ENCODE data around the gene CALD1.

The CALD1 gene

DNA sequence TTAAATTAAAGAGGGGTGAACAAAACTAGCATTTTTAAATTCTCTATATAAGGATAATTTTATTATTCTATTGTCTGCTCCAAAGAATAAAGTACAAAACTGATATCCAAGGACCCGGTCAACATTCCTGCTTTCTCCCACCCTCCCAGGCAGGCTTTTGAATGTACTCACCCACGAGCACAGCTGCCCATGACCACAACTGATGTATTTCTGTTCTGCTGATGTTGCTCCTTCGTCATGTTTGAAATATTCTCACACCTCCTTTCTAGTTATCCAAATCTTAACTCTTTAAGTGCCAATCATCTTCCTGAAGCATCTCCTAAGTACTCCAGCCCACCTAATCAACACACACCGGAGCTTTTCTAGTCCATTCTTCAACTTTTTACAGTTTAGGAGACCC is 46.7 kb downstream of the CALD1 start:
- peak; percentile 94 for DNase-seq (ENCODE audit: low read depth)
- H3K4me3 ChIP-seq (ENCODE audit: control insufficient read depth, low read depth, low read length) = no peak overlapping the region
- TF ChIP-seq, protein P1, sequence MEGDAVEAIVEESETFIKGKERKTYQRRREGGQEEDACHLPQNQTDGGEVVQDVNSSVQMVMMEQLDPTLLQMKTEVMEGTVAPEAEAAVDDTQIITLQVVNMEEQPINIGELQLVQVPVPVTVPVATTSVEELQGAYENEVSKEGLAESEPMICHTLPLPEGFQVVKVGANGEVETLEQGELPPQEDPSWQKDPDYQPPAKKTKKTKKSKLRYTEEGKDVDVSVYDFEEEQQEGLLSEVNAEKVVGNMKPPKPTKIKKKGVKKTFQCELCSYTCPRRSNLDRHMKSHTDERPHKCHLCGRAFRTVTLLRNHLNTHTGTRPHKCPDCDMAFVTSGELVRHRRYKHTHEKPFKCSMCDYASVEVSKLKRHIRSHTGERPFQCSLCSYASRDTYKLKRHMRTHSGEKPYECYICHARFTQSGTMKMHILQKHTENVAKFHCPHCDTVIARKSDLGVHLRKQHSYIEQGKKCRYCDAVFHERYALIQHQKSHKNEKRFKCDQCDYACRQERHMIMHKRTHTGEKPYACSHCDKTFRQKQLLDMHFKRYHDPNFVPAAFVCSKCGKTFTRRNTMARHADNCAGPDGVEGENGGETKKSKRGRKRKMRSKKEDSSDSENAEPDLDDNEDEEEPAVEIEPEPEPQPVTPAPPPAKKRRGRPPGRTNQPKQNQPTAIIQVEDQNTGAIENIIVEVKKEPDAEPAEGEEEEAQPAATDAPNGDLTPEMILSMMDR (conservative IDR thresholded peaks at IDR 0.05; ENCODE audit: control insufficient read depth, insufficient read depth, low read depth, low read length) = no peak

DNA sequence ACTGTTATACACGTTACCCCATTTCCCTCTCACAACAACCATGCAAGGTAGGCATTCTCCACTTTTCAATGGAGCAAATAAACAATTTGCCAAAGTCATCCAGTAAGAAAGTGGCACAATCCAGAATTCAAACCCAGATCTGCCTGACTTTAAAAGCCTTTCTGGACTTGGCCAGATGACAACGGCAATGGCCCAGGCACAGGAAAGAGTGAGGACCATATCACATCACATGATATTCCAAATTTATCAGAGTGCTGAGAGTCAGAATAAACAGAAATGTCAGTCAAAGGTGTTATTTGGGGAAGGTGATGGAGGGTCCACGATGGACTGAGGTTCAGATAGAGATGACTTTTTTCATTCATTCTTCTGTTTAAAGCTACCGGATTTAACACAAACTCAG is 48.0 kb downstream of the CALD1 start:
- DNase-seq (ENCODE audit: low read depth) = no peak
- TF ChIP-seq, protein P1 (conservative IDR thresholded peaks at IDR 0.05; ENCODE audit: control insufficient read depth, insufficient read depth, low read depth, low read length) = no peak
- H3K4me3 ChIP-seq (ENCODE audit: control insufficient read depth, low read depth, low read length) = no peak overlapping the region

DNA sequence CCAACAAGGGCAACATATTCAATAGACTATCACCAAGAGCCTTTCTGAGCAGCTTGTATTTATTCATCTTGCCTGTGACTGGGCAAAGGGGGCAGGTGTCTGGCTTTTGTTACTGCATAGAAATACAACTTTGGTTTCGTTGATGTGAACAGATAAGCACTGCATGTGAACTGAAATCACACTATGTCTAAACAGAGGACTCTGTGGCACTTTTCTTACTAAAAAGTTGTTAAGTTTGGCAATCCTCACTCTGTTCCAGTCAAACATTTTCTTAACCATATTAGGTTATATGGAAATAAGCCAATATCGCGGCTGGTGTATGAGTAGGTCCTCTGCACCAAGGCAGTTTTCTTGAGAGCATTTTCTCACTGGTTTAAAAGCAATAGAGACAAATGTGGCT is 48.5 kb downstream of the CALD1 start:
- TF ChIP-seq, protein P1 (conservative IDR thresholded peaks at IDR 0.05; ENCODE audit: control insufficient read depth, insufficient read depth, low read depth, low read length) = no peak
- DNase-seq (ENCODE audit: low read depth) = peak; percentile 85

DNA sequence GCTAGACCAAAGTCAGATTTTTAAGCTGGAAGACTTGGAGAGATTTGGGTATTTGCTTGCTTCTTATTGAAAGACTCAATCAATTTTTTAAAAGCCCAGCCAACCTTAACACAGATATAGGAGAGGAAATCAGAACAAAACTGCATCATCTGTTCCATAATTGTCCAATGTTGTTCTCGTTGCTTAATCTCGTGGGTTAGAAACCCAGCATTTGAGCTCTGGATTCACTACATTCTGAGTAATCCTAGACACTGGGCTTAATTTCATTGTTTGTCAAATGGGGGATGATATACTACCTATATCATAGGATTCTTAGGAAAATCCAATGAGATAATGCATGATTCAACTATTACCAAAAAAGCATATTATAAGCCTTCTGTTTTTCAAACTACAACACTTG is 48.9 kb downstream of the CALD1 start:
- TF ChIP-seq, protein P1 (conservative IDR thresholded peaks at IDR 0.05; ENCODE audit: control insufficient read depth, insufficient read depth, low read depth, low read length) = no peak
- no peak overlapping the region for H3K4me3 ChIP-seq (ENCODE audit: control insufficient read depth, low read depth, low read length)
- DNase-seq (ENCODE audit: low read depth) = peak; percentile 85

More for the DNA sequence above, 48.5 kb downstream of the CALD1 start:
- H3K4me3 ChIP-seq (ENCODE audit: control insufficient read depth, low read depth, low read length) = no peak overlapping the region

DNA sequence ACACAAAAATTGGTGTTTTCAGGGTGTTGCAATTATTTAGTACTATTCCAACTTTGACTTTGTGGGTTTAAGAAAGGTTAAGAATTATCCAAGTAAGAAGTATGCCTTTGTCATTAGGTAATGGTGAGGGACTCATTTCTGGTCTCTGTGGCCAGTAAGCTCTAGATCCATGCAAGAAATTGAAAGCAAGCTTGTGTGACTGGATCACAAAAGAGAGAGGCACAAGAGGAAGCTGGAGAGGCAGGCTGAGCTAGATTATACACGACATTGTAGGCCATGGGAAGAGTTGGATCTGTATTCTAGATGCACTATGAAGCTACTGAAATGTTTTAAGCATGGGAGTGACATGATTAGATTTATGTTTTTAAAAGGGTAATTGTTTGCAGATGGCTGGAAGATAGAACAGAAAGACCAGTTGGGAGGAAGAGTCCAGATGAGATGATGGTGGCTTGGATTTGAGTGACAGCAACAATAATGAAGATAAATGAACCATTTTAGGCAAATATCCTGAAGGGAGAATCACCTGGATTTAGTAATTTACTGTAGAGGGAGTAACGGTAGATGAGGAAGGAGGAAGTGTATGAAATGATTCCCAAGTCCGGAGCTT is 50.0 kb downstream of the CALD1 start:
- TF ChIP-seq, protein P1 (conservative IDR thresholded peaks at IDR 0.05; ENCODE audit: control insufficient read depth, insufficient read depth, low read depth, low read length) = no peak
- DNase-seq (ENCODE audit: low read depth) = no peak
- no peak overlapping the region for H3K4me3 ChIP-seq (ENCODE audit: control insufficient read depth, low read depth, low read length)

DNA sequence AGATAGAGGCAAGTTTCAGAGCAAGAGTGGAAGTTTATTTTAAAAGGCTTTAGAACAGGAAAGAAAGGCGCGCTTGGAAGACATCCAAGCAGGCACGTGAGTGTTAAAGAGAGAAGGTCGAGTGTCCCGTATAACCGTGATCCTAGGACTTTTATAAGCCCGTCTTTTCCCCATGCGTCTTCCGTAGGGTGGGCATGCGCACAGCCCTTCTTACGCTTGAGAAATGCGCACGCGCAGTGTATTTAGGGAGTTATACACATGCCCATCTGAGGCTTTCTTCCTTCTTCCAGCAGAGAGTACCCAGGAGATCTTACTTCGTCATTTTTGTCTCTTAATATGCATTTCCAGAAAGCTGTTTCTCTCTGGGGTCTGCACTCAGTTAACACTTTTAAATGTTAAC is 52.4 kb downstream of the CALD1 start:
- no peak overlapping the region for H3K4me3 ChIP-seq (ENCODE audit: control insufficient read depth, low read depth, low read length)
- TF ChIP-seq, protein P1 (conservative IDR thresholded peaks at IDR 0.05; ENCODE audit: control insufficient read depth, insufficient read depth, low read depth, low read length) = no peak
- no peak for DNase-seq (ENCODE audit: low read depth)

DNA sequence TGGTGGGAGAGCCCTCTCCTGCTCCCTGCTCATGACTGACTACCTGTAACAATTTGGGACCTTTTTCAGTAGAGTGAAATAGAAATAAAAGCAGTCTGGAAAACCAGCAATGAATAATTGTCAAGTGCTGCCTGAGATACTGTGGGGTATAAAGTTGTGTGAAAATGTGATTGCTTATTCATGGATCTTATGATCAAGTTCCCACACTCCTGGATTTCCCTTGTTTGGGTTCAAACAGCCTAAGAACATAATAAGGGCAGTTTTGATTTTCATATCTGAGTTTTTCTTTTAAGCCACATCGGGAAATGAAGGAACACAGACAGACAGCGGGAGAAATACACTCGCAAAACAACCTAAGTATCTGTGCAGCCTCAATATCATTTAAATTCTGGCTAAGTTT is 52.9 kb downstream of the CALD1 start:
- no peak for DNase-seq (ENCODE audit: low read depth)
- H3K4me3 ChIP-seq (ENCODE audit: control insufficient read depth, low read depth, low read length) = no peak overlapping the region
- TF ChIP-seq, protein P1 (conservative IDR thresholded peaks at IDR 0.05; ENCODE audit: control insufficient read depth, insufficient read depth, low read depth, low read length) = no peak

Measured in fibroblast of mammary gland (primary cell).